HG02759 (cell line): ENCODE results near the gene HOMER1.
A peak's percentile ranks its signal among the peaks of the same experiment; 100 is the strongest.

Experiments
- ATAC-seq: cut with Tn5 transposase; IDR thresholded peaks from one replicate; pipeline ENCODE4 v1.9.1; 2021; ENCODE audit warnings: mild to moderate bottlenecking, moderate library complexity; ENCODE audit not compliant: unreplicated experiment

Gene HOMER1

GRCh38 chr5:79490323-79490936, 23.5 kb downstream of the HOMER1 start:
- ATAC-seq = no peak

GRCh38 chr5:79489773-79490172, 24.2 kb downstream of the HOMER1 start:
- ATAC-seq = no peak

GRCh38 chr5:79488775-79489174, 25.2 kb downstream of the HOMER1 start:
- ATAC-seq = no peak

GRCh38 chr5:79488058-79488457, 25.9 kb downstream of the HOMER1 start:
- ATAC-seq = no peak

GRCh38 chr5:79487251-79487650, 26.7 kb downstream of the HOMER1 start:
- ATAC-seq = no peak

GRCh38 chr5:79486116-79486515, 27.8 kb downstream of the HOMER1 start:
- no peak for ATAC-seq

GRCh38 chr5:79484731-79485130, 29.2 kb downstream of the HOMER1 start:
- ATAC-seq = no peak

GRCh38 chr5:79481574-79481973, 32.4 kb downstream of the HOMER1 start:
- no peak for ATAC-seq

- ATAC-seq = no peak
Measured at GRCh38 chr5:79480991-79481390, 32.9 kb downstream of the HOMER1 start.

- ATAC-seq = no peak
Measured at GRCh38 chr5:79475152-79475466, 38.8 kb downstream of the HOMER1 start.

- no peak for ATAC-seq
Measured at GRCh38 chr5:79474367-79475151, 39.4 kb downstream of the HOMER1 start.

GRCh38 chr5:79471556-79471955, 42.4 kb downstream of the HOMER1 start:
- ATAC-seq = no peak

GRCh38 chr5:79464695-79465332, 49.1 kb downstream of the HOMER1 start:
- no peak for ATAC-seq

GRCh38 chr5:79464278-79464677, 49.7 kb downstream of the HOMER1 start:
- no peak for ATAC-seq

GRCh38 chr5:79459626-79460025, 54.3 kb downstream of the HOMER1 start:
- ATAC-seq = no peak

- peak; percentile 85 for ATAC-seq
Measured at GRCh38 chr5:79456890-79457583, 56.9 kb downstream of the HOMER1 start.

GRCh38 chr5:79456400-79456799, 57.5 kb downstream of the HOMER1 start:
- ATAC-seq = no peak

- ATAC-seq = no peak
Measured at GRCh38 chr5:79454043-79454442, 59.9 kb downstream of the HOMER1 start.

- ATAC-seq = no peak
Measured at GRCh38 chr5:79448336-79448735, 65.6 kb downstream of the HOMER1 start.

GRCh38 chr5:79436821-79437220, 77.1 kb downstream of the HOMER1 start:
- no peak for ATAC-seq

- ATAC-seq = no peak
Measured at GRCh38 chr5:79436224-79436623, 77.7 kb downstream of the HOMER1 start.

- ATAC-seq = no peak
Measured at GRCh38 chr5:79430196-79430595, 83.7 kb downstream of the HOMER1 start.
